GM21447 (cell line): ENCODE data around the gene PYY.
"Not testable (repeated sequence)": the region's sequence is repeated elsewhere in the genome, so short reads cannot be mapped to it uniquely, and the experiment has no call there.

Source experiments
- ATAC-seq: cut with Tn5 transposase; IDR thresholded peaks from one replicate; pipeline ENCODE4 v1.9.1; 2021; ENCODE audit not compliant: unreplicated experiment

Gene PYY

DNA sequence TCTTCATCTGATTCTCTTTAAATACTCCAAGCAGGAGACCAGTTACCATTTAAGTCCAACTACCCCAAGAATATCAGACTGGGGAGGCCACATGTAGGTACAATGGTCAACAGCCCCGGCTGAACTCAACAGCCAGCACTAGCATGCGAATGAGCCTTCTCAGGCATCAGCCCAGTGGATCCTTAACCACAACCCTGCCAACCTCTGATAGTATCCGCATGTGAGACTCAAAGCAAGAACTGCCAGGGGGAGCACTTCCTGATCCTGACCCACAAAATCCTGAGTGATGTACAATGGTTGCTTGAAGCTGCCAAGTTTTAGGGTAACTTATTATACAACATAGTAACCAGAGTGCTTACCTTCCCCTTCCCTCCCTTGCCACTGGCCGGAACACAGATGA, 4.0 kb downstream of the PYY start:
- no peak for ATAC-seq

DNA sequence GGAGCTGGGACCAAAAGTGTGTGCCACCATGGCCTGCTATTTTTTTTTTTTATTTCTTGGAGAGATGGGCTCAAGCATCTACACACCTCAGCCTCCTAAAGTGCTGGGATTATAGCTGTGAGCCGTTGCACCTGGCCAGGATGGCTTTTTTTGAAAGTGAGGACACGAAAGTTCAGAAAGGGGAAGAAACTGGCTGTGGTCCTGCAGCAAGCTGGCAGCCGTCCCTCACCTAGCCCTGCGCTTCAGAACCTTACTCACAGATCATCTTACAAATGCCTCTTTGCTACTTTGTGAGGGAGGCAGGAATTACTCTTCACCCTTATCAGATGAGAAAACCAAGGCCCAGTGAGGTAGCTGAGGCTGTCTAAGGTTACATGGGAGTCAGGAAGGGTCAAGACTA, 7.0 kb downstream of the PYY start:
- ATAC-seq: no peak

DNA sequence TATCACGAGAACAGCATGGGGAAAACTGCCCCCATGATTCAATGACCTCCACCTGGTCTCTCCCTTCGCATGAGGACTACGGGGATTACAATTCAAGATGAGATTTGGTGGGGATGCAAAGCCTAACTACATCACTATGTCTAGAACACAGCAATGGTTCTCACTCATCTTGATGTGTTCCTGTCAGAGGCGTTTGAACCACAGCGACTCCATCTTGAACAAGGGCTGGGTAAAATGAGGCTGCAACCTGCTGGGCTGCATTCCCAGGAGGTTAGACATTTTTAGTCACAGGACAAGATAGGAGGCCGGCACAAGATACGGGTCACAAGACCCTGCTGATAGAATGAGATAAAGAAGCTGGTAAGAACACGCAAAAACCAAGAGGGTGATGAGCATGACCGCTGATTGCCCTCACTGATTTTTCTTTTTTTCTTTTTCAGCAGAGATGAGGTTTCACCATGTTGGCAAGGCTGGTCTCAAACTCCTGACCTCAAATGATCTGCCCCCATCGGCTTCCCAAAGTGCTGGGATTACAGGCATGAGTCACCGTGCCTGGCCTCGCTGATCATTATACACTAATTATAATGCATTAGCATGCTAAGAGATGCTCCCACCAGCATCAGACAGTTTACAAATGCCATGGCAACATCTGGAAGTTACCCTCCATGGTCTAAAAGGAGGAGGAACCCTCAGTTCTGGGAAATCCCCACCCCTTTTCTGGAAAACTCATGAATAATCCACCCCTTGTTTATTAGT, 8.5 kb downstream of the PYY start:
- no peak for ATAC-seq

DNA sequence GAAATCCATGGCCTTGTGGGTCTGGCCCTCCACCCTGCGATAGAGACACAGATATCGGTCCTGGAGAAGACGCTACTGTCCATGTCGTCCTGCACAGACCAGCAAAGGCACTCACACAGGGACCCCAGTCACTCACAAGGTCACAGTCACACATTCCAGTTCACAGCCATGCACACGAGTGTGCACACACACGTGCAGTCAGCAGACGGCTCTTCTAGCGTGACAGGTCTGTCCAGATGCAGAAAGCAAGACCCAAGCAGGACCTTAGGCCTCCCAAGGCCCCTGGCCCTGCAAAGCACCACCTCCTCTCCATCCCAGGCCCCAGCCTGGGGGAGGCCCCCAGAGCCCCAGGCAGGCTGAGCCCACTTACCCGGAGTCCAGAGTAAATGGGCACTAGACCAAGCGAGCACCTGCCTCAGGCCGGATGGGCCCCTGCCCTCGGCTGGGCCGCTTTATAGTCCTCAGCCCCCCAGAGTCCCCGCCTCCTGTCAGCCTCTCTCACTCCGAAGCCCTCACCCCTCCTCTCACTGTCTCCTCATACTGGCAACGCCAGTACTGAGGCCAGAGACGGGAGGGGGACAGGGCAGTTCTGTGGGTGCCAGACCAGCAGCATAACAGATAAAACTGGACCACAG, 11.6 kb downstream of the PYY start, which contains the start of gene PPY:
PPY (minus strand) TSS at position 426 of the 635 bp plus-strand sequence. CDS start 822 bp downstream, outside the sequence.
- ATAC-seq: no peak

DNA sequence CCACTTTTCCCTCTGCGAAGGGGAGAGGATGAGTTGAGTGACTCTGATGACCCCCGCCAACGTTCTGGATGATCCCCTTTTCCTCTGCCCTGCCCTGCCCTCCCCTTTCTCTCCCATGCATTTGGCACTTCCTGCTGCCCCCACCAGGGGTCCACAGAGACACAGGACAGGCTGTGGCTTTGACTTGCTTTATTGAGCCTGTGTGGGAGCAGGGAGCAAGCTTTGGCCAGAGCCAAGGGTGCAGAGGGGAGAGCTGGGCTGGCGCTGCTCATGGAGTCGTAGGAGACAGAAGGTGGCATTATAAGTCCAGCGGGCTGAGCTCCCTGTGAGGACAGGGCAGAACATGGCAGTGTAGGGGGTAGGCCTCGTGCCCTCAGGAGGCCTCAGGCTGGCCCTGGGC, 13.1 kb downstream of the PYY start:
- no peak for ATAC-seq

DNA sequence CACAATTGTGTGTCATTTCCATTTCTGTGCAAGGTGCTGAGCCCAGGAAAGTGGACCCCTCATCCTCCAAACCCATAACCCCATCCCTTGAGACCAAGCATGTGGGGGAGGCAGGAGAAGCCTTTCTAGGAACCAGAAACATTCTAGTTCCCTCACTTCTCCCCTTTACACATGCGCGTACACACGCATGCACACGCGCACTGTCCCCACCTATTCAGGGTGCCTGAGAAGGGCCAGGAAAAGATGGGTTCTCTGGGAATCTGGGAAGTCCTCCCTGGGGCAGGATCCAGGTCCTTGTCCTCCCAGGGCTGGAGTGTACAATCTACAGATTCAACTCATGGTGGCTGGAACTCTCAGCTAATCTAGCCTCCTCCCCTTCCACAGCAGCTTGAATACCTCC, 13.9 kb downstream of the PYY start:
- no peak for ATAC-seq

DNA sequence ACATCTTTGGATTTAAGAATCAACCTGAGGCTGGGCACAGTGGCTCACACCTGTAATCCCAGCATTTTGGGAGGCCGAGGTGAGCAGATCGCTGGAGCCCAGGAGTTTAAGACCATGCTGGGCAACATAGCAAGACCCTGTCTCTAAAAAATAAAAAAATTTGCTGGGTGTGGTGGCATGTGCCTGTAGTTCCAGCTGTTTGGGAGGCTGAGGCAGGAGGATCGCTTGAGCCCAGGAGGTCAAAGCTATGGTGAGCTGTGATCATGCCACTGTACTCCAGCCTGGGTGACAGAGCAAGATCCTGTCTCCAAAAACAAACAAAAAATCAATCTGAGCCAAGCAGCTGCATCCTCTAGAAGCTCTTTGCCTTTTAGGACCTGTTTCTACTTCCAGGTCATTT, 14.3 kb downstream of the PYY start:
- not testable (repeated sequence) for ATAC-seq

DNA sequence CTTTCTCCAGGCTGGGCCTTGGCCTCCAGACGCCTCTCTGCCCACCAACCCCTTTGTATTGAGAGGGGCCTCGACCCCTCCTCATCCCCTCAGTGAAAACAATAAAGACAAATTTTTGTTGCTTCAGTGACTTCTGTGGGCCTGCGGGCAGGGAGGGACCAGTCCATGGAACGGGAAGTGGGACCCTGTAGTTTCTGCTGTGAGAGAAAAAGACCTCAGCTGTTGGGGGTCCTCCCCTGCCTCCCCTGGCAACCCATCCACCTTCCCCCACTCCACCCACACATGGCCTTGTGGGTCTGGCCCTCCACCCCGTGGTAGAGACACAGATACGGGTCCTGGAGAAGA, 14.9 kb downstream of the PYY start:
- no peak for ATAC-seq

DNA sequence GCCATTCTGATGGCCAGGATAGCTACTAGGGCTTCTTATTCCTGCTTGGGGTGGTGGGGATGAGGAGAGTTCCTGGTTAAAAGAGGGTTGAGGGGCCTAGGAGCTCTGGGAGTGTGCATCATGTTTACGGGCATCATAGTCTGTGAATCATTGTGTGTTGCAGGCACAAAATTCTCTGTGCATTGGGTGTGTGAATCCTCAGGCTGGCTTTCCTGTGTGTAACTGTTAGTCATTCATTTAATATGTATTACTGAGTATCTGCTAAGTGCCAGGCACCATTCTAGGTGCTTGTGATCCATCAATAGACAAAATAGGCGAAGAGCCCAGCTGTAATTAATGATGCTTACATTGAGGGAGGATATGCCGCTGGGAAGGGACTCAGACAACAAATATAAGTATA, 17.3 kb downstream of the PYY start:
- ATAC-seq: no peak

DNA sequence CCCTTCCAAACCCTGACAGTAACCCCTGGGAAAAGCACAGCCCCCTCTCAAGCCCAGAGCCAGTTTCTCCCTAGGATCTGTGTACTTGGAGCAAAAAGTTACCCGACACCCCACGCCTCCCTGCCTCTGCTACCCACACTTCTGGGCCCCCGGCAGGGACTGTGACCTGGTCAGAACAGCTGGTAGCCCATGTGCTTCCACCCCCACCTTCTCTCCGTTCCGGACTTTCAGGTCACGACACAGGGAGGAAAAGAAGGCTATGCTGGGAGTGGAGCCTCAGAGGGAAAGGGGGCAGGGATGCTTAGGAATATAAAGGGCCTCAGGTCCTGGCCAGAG, 17.8 kb downstream of the PYY start:
- no peak for ATAC-seq

DNA sequence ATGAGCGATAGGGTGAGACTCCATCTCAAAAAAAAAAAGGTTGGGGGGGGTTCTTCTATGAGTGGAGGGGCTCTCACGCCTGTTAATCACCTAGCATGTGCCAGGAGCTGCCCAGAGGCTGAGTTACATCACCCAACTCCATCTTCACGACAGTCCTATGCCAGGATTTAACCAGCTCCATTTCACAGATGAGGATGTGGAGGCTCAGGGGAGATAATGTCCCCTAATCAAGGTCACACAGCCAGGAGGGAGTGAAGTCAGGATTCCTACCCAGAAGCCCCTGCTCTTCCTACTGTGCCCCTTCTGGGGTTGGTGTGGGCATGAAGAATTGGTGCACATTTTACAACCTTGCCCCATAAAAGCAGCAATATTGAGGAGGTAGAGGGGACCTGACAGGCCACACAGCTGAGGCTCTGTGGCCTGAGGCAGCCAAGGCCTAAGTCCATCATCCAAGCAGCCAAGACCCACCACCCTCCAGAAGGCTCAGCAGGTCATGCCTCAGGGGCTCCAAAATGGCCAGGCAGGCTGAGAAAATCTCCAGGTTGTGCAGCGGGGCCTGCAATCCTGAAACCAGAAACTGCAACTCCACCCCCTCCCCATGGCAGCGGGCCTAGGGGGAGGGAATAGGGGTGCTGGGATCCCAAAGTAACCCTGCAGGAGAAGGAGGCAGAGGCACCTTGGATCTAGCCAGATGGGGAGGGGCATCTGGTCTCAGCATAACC, 18.4 kb downstream of the PYY start:
- no peak for ATAC-seq

DNA sequence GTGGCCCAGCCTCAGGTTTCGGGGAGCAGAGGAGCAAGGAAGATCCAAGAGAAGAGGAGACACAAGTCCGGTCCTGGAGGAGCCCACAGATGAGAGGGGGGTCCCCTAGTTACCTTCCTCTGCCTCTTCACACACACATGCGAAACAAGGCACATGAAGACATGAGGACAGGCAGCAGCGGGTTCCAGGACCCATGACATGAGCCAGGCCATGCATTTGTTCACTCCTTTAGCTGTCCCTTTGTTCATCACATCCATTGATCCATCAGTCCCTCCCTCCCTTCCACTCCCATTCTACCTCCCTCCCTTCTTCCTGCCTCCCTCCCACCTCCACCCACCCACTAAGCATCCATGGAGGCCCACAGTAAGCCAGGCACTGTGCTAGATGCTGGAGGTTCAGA, 20.8 kb downstream of the PYY start:
- ATAC-seq: no peak

DNA sequence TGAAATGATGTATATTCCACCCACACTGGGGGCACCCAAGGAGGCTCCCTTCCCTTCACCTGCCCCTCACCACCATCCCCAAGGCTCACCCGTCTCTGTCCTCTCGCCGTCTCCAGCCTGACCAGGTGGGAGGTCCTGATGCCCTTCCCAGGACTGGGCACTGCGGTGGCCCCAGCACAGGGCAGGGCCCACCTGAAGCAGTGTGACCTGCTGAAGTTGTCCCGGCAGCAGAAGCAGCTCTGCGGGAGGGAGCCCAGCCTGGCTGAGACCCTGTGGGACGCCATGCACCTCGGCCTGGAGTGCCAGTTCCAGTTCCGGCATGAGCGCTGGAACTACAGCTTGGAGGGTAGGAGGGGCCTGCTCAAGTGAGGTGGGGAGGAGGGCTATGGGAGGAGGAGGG, 21.4 kb downstream of the PYY start:
- ATAC-seq: no peak

DNA sequence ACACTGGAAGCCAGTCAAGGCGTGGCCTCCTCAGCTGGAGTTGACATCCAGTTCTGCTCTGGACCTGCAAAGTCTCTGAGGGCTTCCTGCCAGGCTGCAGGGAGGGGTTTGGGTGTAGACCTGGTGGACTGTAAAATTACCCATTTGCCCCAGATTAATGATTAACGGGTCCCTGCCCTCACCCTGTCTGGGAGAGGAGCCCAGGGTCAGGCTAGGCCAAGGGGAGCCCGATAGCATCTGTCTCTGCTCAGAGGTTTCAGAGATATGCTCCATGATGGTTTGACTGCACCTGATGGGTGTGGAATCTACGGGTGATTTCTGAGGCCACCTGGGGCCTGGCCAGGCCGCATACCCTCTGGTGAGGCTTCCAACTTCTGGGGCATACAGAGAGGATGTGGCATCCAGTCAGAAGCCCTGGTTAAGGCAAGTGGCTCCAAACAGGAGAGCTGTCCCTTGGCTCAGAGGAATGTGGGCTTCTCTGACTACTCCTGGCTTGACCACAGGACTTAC, 22.6 kb downstream of the PYY start:
- no peak for ATAC-seq

DNA sequence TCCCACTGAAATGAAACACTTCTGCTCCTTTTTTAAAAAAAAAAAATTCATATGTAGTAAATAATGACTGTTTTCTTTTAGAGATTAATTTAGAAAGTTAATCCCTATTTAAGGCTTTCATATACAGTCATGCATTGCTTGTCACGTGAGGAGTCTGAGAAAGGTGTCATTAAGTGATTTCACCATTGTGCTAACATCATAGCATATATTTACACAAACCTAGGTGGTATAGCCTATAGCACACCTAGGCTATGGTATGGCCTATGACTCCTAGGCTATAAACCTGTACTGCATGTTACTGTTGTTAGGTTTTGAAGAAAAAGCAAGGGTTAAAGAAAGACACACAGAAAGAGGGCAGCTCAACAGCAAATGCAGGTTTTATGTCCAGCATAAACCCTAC, 25.1 kb downstream of the PYY start:
- no peak for ATAC-seq

DNA sequence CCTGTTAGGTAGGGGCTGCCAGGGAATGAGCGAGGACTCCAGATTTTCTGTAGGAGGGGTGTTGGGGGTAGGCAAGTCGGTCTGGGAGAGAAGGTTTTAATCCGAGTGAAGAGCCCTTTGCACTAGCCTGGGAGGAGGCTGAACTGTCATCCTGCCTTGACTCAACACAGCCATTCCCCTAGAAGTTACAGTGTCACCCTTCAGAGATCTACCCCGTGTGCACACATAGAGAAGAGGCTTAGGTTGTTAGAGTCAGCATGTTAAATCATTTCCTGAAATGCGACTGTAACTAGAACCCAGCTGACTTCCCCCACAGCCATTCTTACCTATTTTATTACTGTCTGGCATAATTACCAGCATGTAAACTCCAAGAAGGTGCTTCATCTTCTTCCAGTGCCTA, 25.8 kb downstream of the PYY start:
- ATAC-seq: not testable (repeated sequence)

DNA sequence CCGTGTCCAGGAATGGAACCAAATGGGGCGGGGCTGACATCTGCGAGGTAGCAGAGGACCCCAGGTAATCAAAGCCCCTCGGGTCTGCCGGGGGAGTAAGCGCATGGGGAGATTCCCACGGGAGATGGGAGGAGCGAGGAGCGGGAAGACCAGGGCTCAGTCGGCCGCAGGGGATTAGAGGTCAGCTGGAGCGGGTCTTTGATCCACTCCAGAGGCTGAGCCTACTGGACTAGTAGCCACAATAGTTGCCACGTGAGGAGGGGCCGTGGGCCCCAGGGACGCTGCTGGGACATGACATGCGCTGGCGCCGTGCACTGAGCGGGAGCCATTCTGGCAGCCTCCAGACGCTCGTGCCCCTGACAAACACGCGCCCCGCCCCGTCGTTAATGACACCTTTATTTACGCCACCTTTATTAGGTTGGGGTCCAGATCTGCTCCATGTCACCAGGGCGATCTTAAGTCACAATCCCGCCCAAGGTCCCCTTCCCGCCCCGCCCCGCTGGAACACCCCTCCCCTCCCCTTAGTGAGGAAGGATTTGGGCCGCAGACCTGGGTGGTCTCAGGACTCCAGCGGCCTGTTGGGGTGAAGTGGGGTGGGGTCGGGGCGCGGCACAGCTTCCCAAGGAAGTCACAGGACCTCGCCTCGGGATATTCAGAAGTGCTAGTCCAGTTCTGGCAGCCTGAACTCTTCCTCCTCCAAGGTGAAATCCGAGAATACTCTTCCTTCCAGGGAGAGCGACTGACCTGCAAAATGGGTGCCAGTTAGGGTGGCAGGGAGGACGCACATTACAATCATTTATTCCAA, 26.5 kb downstream of the PYY start:
- no peak for ATAC-seq

DNA sequence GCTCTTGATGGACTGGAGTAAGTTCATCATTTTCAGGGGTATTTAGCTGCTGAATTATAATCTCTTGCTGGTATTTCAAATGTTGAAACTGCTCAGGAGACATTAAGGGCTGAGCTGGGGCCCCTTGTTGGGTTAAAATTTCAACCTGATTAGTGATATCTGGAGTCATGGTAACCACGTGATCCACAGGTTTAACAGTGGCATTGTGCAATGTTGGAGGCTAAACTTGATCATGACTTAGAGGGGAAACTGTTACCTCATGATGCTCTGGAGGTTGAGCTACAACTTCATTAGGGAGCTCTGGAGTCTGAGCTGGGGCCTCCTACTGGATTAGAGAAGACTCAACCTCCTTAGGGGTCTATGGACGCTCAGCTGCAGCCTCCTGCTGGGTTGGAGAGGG, 29.2 kb downstream of the PYY start:
- no peak for ATAC-seq

DNA sequence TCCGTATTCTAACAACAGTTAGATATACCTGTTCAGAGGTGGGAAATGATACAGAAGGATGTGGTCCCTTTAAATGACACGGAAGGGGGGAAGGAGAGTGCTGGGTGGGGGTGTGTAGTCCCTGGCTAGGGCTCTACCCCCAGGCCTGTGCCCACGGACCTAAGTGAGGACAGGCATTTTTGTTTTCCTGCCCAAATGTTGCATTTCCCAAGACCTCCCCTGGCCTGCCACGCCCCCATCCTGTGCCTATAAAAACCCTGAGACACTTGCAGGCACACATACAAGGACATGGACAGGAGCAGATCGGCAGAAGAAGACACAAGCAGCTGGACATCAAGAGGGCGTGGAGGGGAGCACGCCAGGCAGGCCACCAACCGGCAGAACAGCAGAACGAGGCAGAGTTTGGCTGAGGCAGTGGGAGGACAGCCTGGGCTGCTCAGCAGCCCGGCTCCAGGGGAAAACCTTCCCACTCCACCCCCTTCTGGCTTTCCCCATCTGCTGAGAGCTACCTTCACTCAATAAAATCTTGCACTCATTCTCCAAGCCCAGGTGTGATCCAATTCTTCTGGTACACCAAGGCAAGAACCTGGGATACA, 33.1 kb downstream of the PYY start:
- ATAC-seq: no peak

DNA sequence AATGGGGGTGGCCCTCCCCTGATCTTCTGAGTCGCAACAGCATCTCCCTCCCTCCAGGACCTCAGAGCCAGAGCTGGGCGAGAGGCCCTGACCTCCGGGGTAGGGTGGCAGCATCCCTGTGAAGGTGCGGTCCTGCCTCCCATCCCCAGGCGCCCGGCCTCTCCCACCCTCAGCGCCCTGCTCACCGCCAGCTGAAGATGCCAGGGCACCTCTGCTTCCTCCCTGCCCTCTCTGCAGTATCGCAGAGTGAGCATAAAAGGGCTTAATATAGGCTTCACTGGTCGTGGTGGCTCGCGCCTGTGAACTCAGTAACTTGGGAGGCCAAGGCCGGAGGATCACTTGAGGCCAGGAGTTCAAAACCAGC, 35.7 kb downstream of the PYY start:
- ATAC-seq: no peak
